Panc1 (cell line): ENCODE data around the gene COX6A1. TPM values are rescaled to one million over a fixed set of nuclear protein-coding genes. Genes with fewer than 3 reads are reported as not detected.

ENCODE experiments used
- ATAC-seq: fragments of 200-7000 bp; cut with Tn5 transposase; 2 replicates; pipeline ENCODE4 v1.9.1; 2020; ENCODE audit warnings: mild to moderate bottlenecking, moderate library complexity
- BruUV-seq: library from RNA; stranded (reverse); fragments of 400-500 nt; replicated peaks from 2 replicates; lab custom pipeline; 2021; lab: Mats Ljungman, UMichigan
- CTCF ChIA-PET: fragments of 300-600 bp; sonication (Branson Sonifier 250); formaldehyde crosslinking; loops from one replicate; lab custom pipeline; 2022; ENCODE audit warnings: antibody characterized with exemption; lab: Charles Lee
- POLR2A ChIA-PET: fragments of 300-600 bp; sonication (Branson Sonifier 250); formaldehyde crosslinking; loops from one replicate; lab custom pipeline; 2022; ENCODE audit warnings: antibody characterized with exemption; lab: Charles Lee
- DNase-seq: peaks from one replicate; pipeline ENCODE4 v3.0.0-alpha.2; 2010; ENCODE audit warnings: low read depth, low spot score
- H3K27ac ChIP-seq: 2 replicates; pipeline ENCODE4 v1.5.1; 2011; ENCODE audit warnings: mild to moderate bottlenecking, low read length, inconsistent platforms
- H3K27me3 ChIP-seq: fragments of 200-500 bp; sonication (Bioruptor generic); 2 replicates; pipeline ENCODE4 v1.6.0; 2014; ENCODE audit warnings: low read length, inconsistent platforms; ENCODE audit not compliant: control insufficient read depth, insufficient read depth
- H3K36me3 ChIP-seq: fragments of 200-500 bp; sonication (Bioruptor generic); 2 replicates; pipeline ENCODE4 v1.5.1; 2014; ENCODE audit warnings: inconsistent platforms, mild to moderate bottlenecking, low read length, moderate library complexity; ENCODE audit not compliant: control insufficient read depth, insufficient read depth
- H3K4me1 ChIP-seq: 2 replicates; pipeline ENCODE4 v1.5.1; 2011; ENCODE audit warnings: inconsistent platforms, mild to moderate bottlenecking, low read length, moderate library complexity; ENCODE audit not compliant: control insufficient read depth, insufficient read depth
- H3K4me3 ChIP-seq, 2 experiments: 2 replicates each; pipeline ENCODE4 v1.5.1; 2011 to 2012; ENCODE audit warnings: low read depth in 2 of 2, low read length in 2 of 2, mild to moderate bottlenecking in 2 of 2, inconsistent platforms in 1 of 2, moderate library complexity in 1 of 2
- H3K9me3 ChIP-seq: fragments of 200-500 bp; sonication (Bioruptor generic); 2 replicates; pipeline ENCODE4 v1.5.1; 2014; ENCODE audit warnings: low read depth, mild to moderate bottlenecking, inconsistent platforms, low read length, moderate library complexity; ENCODE audit not compliant: control insufficient read depth, insufficient read depth
- POLR2AphosphoS5 ChIP-seq: IDR thresholded peaks from 2 replicates; pipeline ENCODE4 v1.6.1; 2012; ENCODE audit warnings: mild to moderate bottlenecking, low read depth, low read length, moderate library complexity
- SIN3A ChIP-seq: IDR thresholded peaks from 2 replicates; pipeline ENCODE4 v1.6.1; 2012; ENCODE audit warnings: low read depth, mild to moderate bottlenecking, low read length, moderate library complexity, borderline replicate concordance; ENCODE audit not compliant: insufficient read depth
- TCF7L2 ChIP-seq: IDR thresholded peaks from 2 replicates; pipeline ENCODE4 v1.6.1; 2011; ENCODE audit warnings: mild to moderate bottlenecking, low read depth, low read length, inconsistent platforms
- in situ Hi-C: cut with HindIII; loops from 2 replicates; pipeline ENCODE4 v1.10.0; 2016; ENCODE audit warnings: low sequenced_read_pairs, low pct_unique_long_range_greater_than_20kb
- intact Hi-C: fragments of 100-400 bp; cut with micrococcal nuclease; formaldehyde crosslinking; loops from one replicate; pipeline ENCODE4 v1.10.0; 2022; ENCODE audit not compliant: unreplicated experiment
- total RNA-seq: library from RNA; stranded (reverse); gene quantifications from one replicate; pipeline ENCODE4 v1.2.1, GENCODE V29; 2021; ENCODE audit not compliant: unreplicated experiment
- TF ChIP-seq, protein P1 (sequence below): fragments of 450-650 bp; IDR thresholded peaks from 2 replicates; pipeline ENCODE4 v1.5.1; 2017; ENCODE audit warnings: mild to moderate bottlenecking
- TF ChIP-seq, protein P2 (sequence below), 2 experiments: IDR thresholded peaks; 2 replicates each; pipeline ENCODE4 v1.6.1; 2011 to 2012; ENCODE audit warnings: low read depth in 2 of 2, control low read depth in 1 of 2, low read length in 1 of 2, mild to moderate bottlenecking in 1 of 2, moderate library complexity in 1 of 2; ENCODE audit not compliant: insufficient read depth in 1 of 2

The COX6A1 gene
- total RNA-seq, 1 experiment from 2014 or later: 557 TPM

DNA sequence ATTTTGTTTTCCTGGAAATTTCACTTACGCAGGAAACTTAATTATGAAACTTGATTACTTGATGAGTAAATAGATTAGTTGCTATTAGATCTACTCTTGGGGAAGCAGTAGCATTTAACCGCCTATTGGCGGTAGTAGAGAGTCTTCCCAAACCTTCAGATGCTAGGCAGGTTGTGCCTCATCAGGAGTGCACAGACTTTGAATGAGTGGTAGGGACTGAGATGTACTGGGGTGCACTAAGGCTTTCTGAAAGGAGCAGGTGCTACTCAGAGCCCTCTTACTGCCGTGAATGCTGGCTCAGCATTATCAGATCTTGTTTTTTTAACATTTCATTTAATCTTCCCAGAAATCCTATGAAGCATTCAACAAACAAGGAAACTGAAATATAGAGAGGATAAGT is 16.1 kb downstream of the COX6A1 start:
- ATAC-seq (peak; percentile 74; the same call in 1 of the 2 replicates), DNase-seq (no peak)
- no peaks in the 10 kb centered on the region for H3K9me3 ChIP-seq
- ChIA-PET CTCF (interaction anchor here (0.6 kb wide), 1 partner anchor 146 kb away, joined by 9 read pairs; no protein-coding TSS in a partner anchor), POLR2A (no interaction called here)
- peaks cover 13% of the 10 kb centered on the region for H3K36me3 ChIP-seq
- in situ Hi-C loops (no loop called here), intact Hi-C loops (no loop called here)
- H3K4me3 ChIP-seq: no peak overlapping the region
- no peaks in the 10 kb centered on the region for H3K4me1 ChIP-seq
- no peak for TF ChIP-seq TCF7L2
- TF ChIP-seq, protein P1, sequence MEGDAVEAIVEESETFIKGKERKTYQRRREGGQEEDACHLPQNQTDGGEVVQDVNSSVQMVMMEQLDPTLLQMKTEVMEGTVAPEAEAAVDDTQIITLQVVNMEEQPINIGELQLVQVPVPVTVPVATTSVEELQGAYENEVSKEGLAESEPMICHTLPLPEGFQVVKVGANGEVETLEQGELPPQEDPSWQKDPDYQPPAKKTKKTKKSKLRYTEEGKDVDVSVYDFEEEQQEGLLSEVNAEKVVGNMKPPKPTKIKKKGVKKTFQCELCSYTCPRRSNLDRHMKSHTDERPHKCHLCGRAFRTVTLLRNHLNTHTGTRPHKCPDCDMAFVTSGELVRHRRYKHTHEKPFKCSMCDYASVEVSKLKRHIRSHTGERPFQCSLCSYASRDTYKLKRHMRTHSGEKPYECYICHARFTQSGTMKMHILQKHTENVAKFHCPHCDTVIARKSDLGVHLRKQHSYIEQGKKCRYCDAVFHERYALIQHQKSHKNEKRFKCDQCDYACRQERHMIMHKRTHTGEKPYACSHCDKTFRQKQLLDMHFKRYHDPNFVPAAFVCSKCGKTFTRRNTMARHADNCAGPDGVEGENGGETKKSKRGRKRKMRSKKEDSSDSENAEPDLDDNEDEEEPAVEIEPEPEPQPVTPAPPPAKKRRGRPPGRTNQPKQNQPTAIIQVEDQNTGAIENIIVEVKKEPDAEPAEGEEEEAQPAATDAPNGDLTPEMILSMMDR: peak; percentile 83
- H3K27me3 ChIP-seq: no peaks in the 10 kb centered on the region
- H3K27ac ChIP-seq: no peak overlapping the region
- BruUV-seq: no TSS peak

DNA sequence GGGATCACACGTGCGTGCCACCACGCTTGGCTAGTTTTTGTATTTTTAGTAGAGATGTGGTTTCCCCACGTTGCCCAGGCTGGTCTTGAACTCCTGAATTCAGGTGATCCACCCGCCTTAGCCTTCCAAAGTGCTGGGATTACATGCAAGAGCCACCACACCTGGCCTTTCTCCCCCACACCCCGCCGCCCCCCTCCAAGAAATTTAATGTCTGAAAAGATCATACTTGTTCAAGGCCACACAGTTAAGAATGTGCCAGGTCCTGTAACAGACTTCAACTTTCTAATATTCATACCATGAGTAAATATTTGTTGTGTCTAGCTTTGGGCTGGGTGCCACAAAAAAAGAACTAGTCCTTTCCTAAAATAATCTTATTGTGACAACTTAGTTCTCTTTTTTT is 17.4 kb downstream of the COX6A1 start:
- no TSS peak for BruUV-seq
- POLR2A ChIA-PET: no interaction called here
- TF ChIP-seq, protein P1: no peak
- TF ChIP-seq POLR2AphosphoS5: no peak
- no peak for TF ChIP-seq SIN3A
- TF ChIP-seq, protein P2, sequence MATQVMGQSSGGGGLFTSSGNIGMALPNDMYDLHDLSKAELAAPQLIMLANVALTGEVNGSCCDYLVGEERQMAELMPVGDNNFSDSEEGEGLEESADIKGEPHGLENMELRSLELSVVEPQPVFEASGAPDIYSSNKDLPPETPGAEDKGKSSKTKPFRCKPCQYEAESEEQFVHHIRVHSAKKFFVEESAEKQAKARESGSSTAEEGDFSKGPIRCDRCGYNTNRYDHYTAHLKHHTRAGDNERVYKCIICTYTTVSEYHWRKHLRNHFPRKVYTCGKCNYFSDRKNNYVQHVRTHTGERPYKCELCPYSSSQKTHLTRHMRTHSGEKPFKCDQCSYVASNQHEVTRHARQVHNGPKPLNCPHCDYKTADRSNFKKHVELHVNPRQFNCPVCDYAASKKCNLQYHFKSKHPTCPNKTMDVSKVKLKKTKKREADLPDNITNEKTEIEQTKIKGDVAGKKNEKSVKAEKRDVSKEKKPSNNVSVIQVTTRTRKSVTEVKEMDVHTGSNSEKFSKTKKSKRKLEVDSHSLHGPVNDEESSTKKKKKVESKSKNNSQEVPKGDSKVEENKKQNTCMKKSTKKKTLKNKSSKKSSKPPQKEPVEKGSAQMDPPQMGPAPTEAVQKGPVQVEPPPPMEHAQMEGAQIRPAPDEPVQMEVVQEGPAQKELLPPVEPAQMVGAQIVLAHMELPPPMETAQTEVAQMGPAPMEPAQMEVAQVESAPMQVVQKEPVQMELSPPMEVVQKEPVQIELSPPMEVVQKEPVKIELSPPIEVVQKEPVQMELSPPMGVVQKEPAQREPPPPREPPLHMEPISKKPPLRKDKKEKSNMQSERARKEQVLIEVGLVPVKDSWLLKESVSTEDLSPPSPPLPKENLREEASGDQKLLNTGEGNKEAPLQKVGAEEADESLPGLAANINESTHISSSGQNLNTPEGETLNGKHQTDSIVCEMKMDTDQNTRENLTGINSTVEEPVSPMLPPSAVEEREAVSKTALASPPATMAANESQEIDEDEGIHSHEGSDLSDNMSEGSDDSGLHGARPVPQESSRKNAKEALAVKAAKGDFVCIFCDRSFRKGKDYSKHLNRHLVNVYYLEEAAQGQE (IDR thresholded peaks at IDR 0.05; ENCODE audit: insufficient read depth in 1 of 2, low read depth in 2 of 2, low read length in 1 of 2): no peak
- TF ChIP-seq TCF7L2: no peak
- H3K36me3 ChIP-seq: peaks cover 14% of the 10 kb centered on the region
- no peaks in the 10 kb centered on the region for H3K27me3 ChIP-seq
- H3K9me3 ChIP-seq: no peaks in the 10 kb centered on the region
- no peak overlapping the region for H3K4me3 ChIP-seq
- no peak for ATAC-seq
- H3K27ac ChIP-seq: no peak overlapping the region
- intact Hi-C loops (no loop called here), in situ Hi-C loops (no loop called here)
- no peaks in the 10 kb centered on the region for H3K4me1 ChIP-seq
- no peak for DNase-seq
- CTCF ChIA-PET: no interaction called here
